H1 (cell line): ENCODE measurements around the gene MRPL16. TPM values are rescaled to one million over a fixed set of nuclear protein-coding genes. Genes with fewer than 3 reads are reported as not detected.
A peak's percentile ranks its signal among the peaks of the same experiment; 100 is the strongest.

ENCODE experiments used
- CHD2 ChIP-seq: IDR thresholded peaks from 2 replicates; pipeline ENCODE4 v1.6.1; 2012; ENCODE audit warnings: low read length, improper control_type of control experiment
- CREB1 ChIP-seq: IDR thresholded peaks from 2 replicates; pipeline ENCODE4 v1.6.1; 2012; ENCODE audit warnings: inconsistent platforms
- EP300 ChIP-seq, 2 experiments: IDR thresholded peaks; 1 replicate in 1 of 2; 2 replicates in 1 of 2; pipeline ENCODE4 v1.6.1; 2011 to 2012; ENCODE audit warnings: low read depth in 2 of 2, low read length in 2 of 2, mild to moderate bottlenecking in 2 of 2, borderline replicate concordance in 1 of 2, inconsistent platforms in 1 of 2, moderate library complexity in 1 of 2
- EZH2 ChIP-seq: fragments of 200-600 bp; sonication (generic); IDR thresholded peaks from 2 replicates; pipeline ENCODE4 v1.7.1; 2012; ENCODE audit warnings: low read depth, mild to moderate bottlenecking, moderate library complexity, low read length, inconsistent platforms; ENCODE audit not compliant: severe bottlenecking
- FOSL1 ChIP-seq: IDR thresholded peaks from 2 replicates; pipeline ENCODE4 v1.6.1; 2011; ENCODE audit warnings: mild to moderate bottlenecking, low read depth, low read length, moderate library complexity; ENCODE audit not compliant: insufficient read depth
- JUN ChIP-seq: IDR thresholded peaks from 2 replicates; pipeline ENCODE4 v1.6.1; 2011; ENCODE audit warnings: low read depth, mild to moderate bottlenecking, improper control_type of control experiment, low read length
- JUND ChIP-seq: IDR thresholded peaks from 2 replicates; pipeline ENCODE4 v1.6.1; 2011; ENCODE audit warnings: mild to moderate bottlenecking, improper control_type of control experiment, low read length
- KDM1A ChIP-seq: fragments of 200-600, 300-600 bp; sonication (generic); IDR thresholded peaks from 2 replicates; pipeline ENCODE4 v1.7.1; 2016; ENCODE audit warnings: mild to moderate bottlenecking, low read length, borderline replicate concordance
- KDM4A ChIP-seq: IDR thresholded peaks from one replicate; pipeline ENCODE4 v1.7.1; 2012; ENCODE audit warnings: low read depth, mild to moderate bottlenecking, moderate library complexity, low read length, inconsistent platforms; ENCODE audit not compliant: severe bottlenecking
- KDM5A ChIP-seq: fragments of 200-600 bp; IDR thresholded peaks from 2 replicates; pipeline ENCODE4 v1.7.1; 2012; ENCODE audit warnings: mild to moderate bottlenecking, low read length, inconsistent platforms, mixed read lengths
- MAFK ChIP-seq: IDR thresholded peaks from 2 replicates; pipeline ENCODE4 v1.6.1; 2012; ENCODE audit warnings: low read depth, mild to moderate bottlenecking, improper control_type of control experiment, low read length
- PHF8 ChIP-seq: fragments of 200-600 bp; sonication (generic); conservative IDR thresholded peaks from 2 replicates; pipeline ENCODE4 v1.7.1; 2012; ENCODE audit warnings: low read depth, mild to moderate bottlenecking, inconsistent platforms, low read length, moderate library complexity
- POLR2A ChIP-seq, 2 experiments: IDR thresholded peaks; 1 replicate in 1 of 2; 2 replicates in 1 of 2; pipeline ENCODE4 v1.6.1; 2011; ENCODE audit warnings: low read depth in 2 of 2, low read length in 2 of 2, mild to moderate bottlenecking in 2 of 2; ENCODE audit errors: control extremely low read depth in 1 of 2
- RNF2 ChIP-seq: fragments of 200-900, 300-1000 bp; sonication (generic); IDR thresholded peaks from 2 replicates; pipeline ENCODE4 v1.7.1; 2016; ENCODE audit warnings: borderline replicate concordance, low read depth, mild to moderate bottlenecking, antibody characterized with exemption, low read length; ENCODE audit not compliant: poor library complexity, severe bottlenecking; ENCODE audit errors: missing control alignments
- RXRA ChIP-seq: IDR thresholded peaks from 2 replicates; pipeline ENCODE4 v1.6.1; 2011; ENCODE audit warnings: low read depth, mild to moderate bottlenecking, low read length, moderate library complexity; ENCODE audit not compliant: insufficient read depth
- SAP30 ChIP-seq: fragments of 300-600 bp; sonication (generic); IDR thresholded peaks from 2 replicates; pipeline ENCODE4 v1.7.1; 2012; ENCODE audit warnings: low read length, moderate library complexity, mild to moderate bottlenecking, inconsistent platforms; ENCODE audit not compliant: insufficient read depth, insufficient replicate concordance
- SIN3A ChIP-seq, 2 experiments: IDR thresholded peaks in 1 of 2; conservative IDR thresholded peaks in 1 of 2; 2 replicates each; pipeline ENCODE4 v1.6.1; 2011 to 2012; ENCODE audit warnings: low read length in 2 of 2, improper control_type of control experiment in 1 of 2, low read depth in 1 of 2, mild to moderate bottlenecking in 1 of 2
- SIX5 ChIP-seq: IDR thresholded peaks from 2 replicates; pipeline ENCODE4 v1.6.1; 2011; ENCODE audit warnings: mild to moderate bottlenecking, low read depth, low read length
- TAF1 ChIP-seq: IDR thresholded peaks from 2 replicates; pipeline ENCODE4 v1.6.1; 2011; ENCODE audit warnings: mild to moderate bottlenecking, low read depth, low read length
- YY1 ChIP-seq: IDR thresholded peaks from 2 replicates; pipeline ENCODE4 v1.6.1; 2011; ENCODE audit warnings: low read depth, mild to moderate bottlenecking, low read length
- ZNF274 ChIP-seq: IDR thresholded peaks from 2 replicates; pipeline ENCODE4 v1.7.0; 2012; ENCODE audit warnings: low read length, borderline replicate concordance; ENCODE audit errors: extremely low read depth
- polyA plus RNA-seq, 7 experiments: library from polyadenylated mRNA; depleted of rRNA in 3 of 7; stranded (reverse) in 5 of 7; unstranded in 2 of 7; fragments of >200 nt in 5 of 7; fragments of 200-250 nt in 2 of 7; gene quantifications; 1 replicate in 5 of 7; 2 replicates in 1 of 7; 4 replicates in 1 of 7; pipeline versions ENCODE4 v1.2.1 to v1.2.3, GENCODE V29; 2011 to 2013; ENCODE audit warnings: missing spikeins in 2 of 7, mixed read lengths in 2 of 7
- total RNA-seq: library from RNA; stranded (reverse); fragmentation: NEBNext Ultra II Directional; extraction: Animal tissue kit (Norgen Biotek cat#: 25700); gene quantifications from 2 replicates; pipeline ENCODE4 v1.2.1, GENCODE V29; 2021
- TF ChIP-seq, protein P1 (sequence below): IDR thresholded peaks from 2 replicates; pipeline ENCODE4 v1.6.1; 2012; ENCODE audit warnings: inconsistent platforms

Gene MRPL16
- total and polyA plus RNA-seq, 2 of the 8 experiments (the other 6 are each of a cell fraction or from before 2014, with no cell fraction given), result 69.2 to 79.8 TPM

DNA sequence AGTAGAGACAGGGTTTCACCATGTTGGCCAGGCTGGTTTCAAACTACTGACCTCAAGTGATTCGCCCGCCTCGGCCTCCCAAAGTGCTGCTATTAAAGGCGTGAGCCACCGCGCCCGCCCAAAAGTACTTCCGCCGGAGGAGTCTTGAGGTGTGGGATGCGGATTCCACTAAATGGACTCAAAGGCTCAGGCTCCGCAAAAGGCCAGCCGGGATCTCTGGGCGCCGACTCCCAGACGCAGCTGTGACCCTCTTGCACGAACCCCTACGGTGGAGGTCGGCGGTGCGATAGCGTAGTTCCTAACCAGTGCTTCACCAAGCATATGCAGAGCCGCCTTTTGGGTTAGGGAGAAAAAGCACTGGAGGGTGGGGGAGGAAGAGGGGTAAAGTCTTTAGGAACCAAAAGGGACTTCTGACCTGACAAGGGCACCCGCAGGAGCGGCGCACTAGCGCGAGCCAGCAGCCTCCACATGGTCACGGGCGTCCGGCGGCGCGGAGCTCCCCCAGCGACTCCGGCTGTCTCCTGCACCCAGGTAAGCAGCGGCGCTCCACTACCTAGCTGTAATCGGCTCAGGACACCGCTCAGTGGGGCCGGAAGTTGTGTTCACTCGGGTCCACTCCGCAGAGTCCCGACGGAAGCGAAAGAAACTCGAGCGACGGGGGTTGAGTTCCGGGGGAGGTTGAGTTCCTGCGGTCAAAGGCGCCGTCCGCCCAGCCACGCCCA is at the start of gene MRPL16 (continued):
- TF ChIP-seq RNF2 (no peak), RXRA (peak; percentile 10; the same call in 1 of the 2 replicates), MAFK (no peak), CREB1 (peak; percentile 55; the same call in 1 of the 2 replicates), SAP30 (peak; percentile 40), KDM5A (peak; percentile 39; the same call in 1 of the 2 replicates), SIX5 (peak; percentile 34; the same call in 1 of the 2 replicates), JUN (0 out of 2 replicates have a peak, but pooled peaks have one; percentile 29), TAF1 (peak; percentile 95), KDM1A (no peak), YY1 (peak; percentile 65; the same call in 1 of the 2 replicates), EZH2 (no peak), EP300 (IDR thresholded peaks at IDR 0.05; ENCODE audit: borderline replicate concordance in 1 of 2, low read depth in 2 of 2, low read length in 2 of 2) (peak in 1 of 2 experiments; percentile 79; a peak in 1 of 3 replicates), KDM4A (peak; percentile 28), ZNF274 (no peak), SIN3A (conservative IDR thresholded peaks at IDR 0.05 in 1 of 2, IDR thresholded peaks at IDR 0.05 in 1 of 2; ENCODE audit: low read depth in 1 of 2, low read length in 2 of 2) (peak in 1 of 2 experiments; percentile 73; a peak in 1 of 4 replicates), POLR2A (IDR thresholded peaks at IDR 0.05; ENCODE audit: control extremely low read depth in 1 of 2, low read depth in 2 of 2, low read length in 2 of 2) (peak; percentile 67 to 97), JUND (0 out of 2 replicates have a peak, but pooled peaks have one; percentile 32), CHD2 (peak; percentile 53; the same call in 1 of the 2 replicates), FOSL1 (no peak), PHF8 (peak; percentile 73)
- TF ChIP-seq, protein P1, sequence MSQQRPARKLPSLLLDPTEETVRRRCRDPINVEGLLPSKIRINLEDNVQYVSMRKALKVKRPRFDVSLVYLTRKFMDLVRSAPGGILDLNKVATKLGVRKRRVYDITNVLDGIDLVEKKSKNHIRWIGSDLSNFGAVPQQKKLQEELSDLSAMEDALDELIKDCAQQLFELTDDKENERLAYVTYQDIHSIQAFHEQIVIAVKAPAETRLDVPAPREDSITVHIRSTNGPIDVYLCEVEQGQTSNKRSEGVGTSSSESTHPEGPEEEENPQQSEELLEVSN, result 0 out of 2 replicates have a peak, but pooled peaks have one; percentile 27
